GM23338 (cell line): Measurements from ENCODE around the gene LPAR1.

ENCODE experiments used
- CREB1 ChIP-seq: fragments of 250-450 bp; sonication (Bioruptor Pico); IDR thresholded peaks from 2 replicates; pipeline ENCODE4 v1.5.0; 2020; ENCODE audit warnings: low read depth, mild to moderate bottlenecking, moderate library complexity
- EZH2 ChIP-seq: fragments of 200-600 bp; sonication (generic); IDR thresholded peaks from one replicate; pipeline ENCODE4 v1.8.0; 2017; ENCODE audit warnings: antibody characterized with exemption, mild to moderate bottlenecking, low read depth; ENCODE audit not compliant: unreplicated experiment
- EZH2phosphoT487 ChIP-seq: fragments of 200-600 bp; sonication (generic); IDR thresholded peaks from one replicate; pipeline ENCODE4 v1.8.1; 2018; ENCODE audit warnings: antibody characterized with exemption; ENCODE audit not compliant: unreplicated experiment
- POLR2AphosphoS5 ChIP-seq: IDR thresholded peaks from 2 replicates; pipeline ENCODE4 v1.6.1; 2016; ENCODE audit warnings: antibody characterized with exemption, low read depth
- ZNF114 ChIP-seq: fragments of 250-450 bp; sonication (Bioruptor Pico); IDR thresholded peaks from 2 replicates; pipeline ENCODE4 v1.5.0; 2020; ENCODE audit warnings: mild to moderate bottlenecking, moderate library complexity
- TF ChIP-seq, protein P1 (sequence below), 2 experiments: fragments of 200-600 bp in 1 of 2; sonication (generic) in 1 of 2; conservative IDR thresholded peaks; 2 replicates each; pipeline versions ENCODE4 v1.5.1 to v1.6.1; 2016 to 2017; ENCODE audit warnings: antibody characterized with exemption in 2 of 2, low read depth in 2 of 2, mild to moderate bottlenecking in 2 of 2, moderate library complexity in 1 of 2
- TF ChIP-seq, protein P2 (sequence below): IDR thresholded peaks from one replicate; pipeline ENCODE4 v1.6.1; 2018; ENCODE audit warnings: antibody characterized with exemption; ENCODE audit not compliant: unreplicated experiment

DNA sequence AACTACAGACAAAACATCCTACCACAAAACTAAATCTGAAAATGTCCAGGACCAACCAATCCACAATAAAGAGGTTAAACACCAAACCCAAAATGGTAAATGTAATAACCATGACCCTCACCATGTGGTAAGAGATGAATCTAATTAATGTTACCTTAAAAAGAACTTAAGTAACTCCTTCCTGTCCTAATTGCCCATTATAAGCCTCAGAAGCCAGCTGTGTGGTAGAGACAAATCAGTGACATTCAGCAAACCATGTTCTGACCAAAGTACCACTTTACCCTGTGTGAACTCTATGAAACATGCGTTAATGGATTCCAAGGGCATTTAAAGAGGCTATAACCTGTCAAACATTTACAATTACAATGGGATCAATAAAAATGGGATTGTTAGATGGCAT is 25.0 kb downstream of the LPAR1 start:
- TF ChIP-seq, protein P1, sequence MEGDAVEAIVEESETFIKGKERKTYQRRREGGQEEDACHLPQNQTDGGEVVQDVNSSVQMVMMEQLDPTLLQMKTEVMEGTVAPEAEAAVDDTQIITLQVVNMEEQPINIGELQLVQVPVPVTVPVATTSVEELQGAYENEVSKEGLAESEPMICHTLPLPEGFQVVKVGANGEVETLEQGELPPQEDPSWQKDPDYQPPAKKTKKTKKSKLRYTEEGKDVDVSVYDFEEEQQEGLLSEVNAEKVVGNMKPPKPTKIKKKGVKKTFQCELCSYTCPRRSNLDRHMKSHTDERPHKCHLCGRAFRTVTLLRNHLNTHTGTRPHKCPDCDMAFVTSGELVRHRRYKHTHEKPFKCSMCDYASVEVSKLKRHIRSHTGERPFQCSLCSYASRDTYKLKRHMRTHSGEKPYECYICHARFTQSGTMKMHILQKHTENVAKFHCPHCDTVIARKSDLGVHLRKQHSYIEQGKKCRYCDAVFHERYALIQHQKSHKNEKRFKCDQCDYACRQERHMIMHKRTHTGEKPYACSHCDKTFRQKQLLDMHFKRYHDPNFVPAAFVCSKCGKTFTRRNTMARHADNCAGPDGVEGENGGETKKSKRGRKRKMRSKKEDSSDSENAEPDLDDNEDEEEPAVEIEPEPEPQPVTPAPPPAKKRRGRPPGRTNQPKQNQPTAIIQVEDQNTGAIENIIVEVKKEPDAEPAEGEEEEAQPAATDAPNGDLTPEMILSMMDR (conservative IDR thresholded peaks at IDR 0.05; ENCODE audit: low read depth in 2 of 2) = no peak
- TF ChIP-seq EZH2 (no peak), POLR2AphosphoS5 (no peak), EZH2phosphoT487 (no peak), ZNF114 (CRISPR knock-in tag) (no peak), CREB1 (CRISPR knock-in tag) (no peak)
- TF ChIP-seq, protein P2, sequence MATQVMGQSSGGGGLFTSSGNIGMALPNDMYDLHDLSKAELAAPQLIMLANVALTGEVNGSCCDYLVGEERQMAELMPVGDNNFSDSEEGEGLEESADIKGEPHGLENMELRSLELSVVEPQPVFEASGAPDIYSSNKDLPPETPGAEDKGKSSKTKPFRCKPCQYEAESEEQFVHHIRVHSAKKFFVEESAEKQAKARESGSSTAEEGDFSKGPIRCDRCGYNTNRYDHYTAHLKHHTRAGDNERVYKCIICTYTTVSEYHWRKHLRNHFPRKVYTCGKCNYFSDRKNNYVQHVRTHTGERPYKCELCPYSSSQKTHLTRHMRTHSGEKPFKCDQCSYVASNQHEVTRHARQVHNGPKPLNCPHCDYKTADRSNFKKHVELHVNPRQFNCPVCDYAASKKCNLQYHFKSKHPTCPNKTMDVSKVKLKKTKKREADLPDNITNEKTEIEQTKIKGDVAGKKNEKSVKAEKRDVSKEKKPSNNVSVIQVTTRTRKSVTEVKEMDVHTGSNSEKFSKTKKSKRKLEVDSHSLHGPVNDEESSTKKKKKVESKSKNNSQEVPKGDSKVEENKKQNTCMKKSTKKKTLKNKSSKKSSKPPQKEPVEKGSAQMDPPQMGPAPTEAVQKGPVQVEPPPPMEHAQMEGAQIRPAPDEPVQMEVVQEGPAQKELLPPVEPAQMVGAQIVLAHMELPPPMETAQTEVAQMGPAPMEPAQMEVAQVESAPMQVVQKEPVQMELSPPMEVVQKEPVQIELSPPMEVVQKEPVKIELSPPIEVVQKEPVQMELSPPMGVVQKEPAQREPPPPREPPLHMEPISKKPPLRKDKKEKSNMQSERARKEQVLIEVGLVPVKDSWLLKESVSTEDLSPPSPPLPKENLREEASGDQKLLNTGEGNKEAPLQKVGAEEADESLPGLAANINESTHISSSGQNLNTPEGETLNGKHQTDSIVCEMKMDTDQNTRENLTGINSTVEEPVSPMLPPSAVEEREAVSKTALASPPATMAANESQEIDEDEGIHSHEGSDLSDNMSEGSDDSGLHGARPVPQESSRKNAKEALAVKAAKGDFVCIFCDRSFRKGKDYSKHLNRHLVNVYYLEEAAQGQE = no peak
